GM12878 (cell line): ENCODE results near the gene RNASEH2B. TPM values are rescaled to one million over a fixed set of nuclear protein-coding genes. Genes with fewer than 3 reads are reported as not detected.

ENCODE experiments used
- ATAC-seq: fragments of 200-7000 bp; cut with Tn5 transposase; 3 replicates; pipeline ENCODE4 v1.9.1; 2020; ENCODE audit warnings: mild to moderate bottlenecking, moderate library complexity
- BruUV-seq: library from RNA; stranded (reverse); fragments of 400-500 nt; replicated peaks from 2 replicates; lab custom pipeline; 2021; lab: Mats Ljungman, UMichigan
- CTCF ChIA-PET: fragments of 300-600 bp; sonication (Branson Sonifier 250); formaldehyde crosslinking; extraction: SDS; loops from one replicate; lab custom pipeline; 2021; ENCODE audit warnings: inconsistent platforms; lab: Yijun Ruan, JAX
- POLR2A ChIA-PET: fragments of 350-600 bp; formaldehyde crosslinking; extraction: SDS; loops from one replicate; lab custom pipeline; 2021; ENCODE audit warnings: inconsistent platforms; lab: Charles Lee
- RAD21 ChIA-PET: fragments of 300-600 bp; sonication (Branson Sonifier 250); formaldehyde crosslinking; loops from one replicate; lab custom pipeline; 2023; ENCODE audit warnings: antibody characterized with exemption; ENCODE audit not compliant: unreplicated experiment; lab: Charles Lee
- SMC1A ChIA-PET: fragments of 300-600 bp; sonication (Branson Sonifier 250); formaldehyde crosslinking; loops from one replicate; lab custom pipeline; 2023; ENCODE audit not compliant: unreplicated experiment, uncharacterized antibody; lab: Charles Lee
- DNase-seq: peaks from one replicate; pipeline ENCODE4 v3.0.0-alpha.2; 2011; ENCODE audit warnings: low read depth, low spot score
- FAIRE-seq: peaks from 3 replicates; lab custom pipeline; 2011; peaks lifted over from hg19 to GRCh38; lab: Jason Lieb, UNC
- H2AFZ ChIP-seq: 2 replicates; pipeline ENCODE4 v1.6.0; 2011; ENCODE audit warnings: low read depth, low read length, control low read depth; ENCODE audit not compliant: control insufficient read depth
- H3K27ac ChIP-seq: 2 replicates; pipeline ENCODE4 v1.5.1; 2011; ENCODE audit warnings: control low read depth; ENCODE audit not compliant: control insufficient read depth, insufficient read depth
- H3K27me3 ChIP-seq, 2 experiments: replicated peaks in 1 of 2; 2 replicates each; pipeline versions ENCODE4 v1.6.0 to v1.6.1; 2011; ENCODE audit warnings: low read length in 1 of 2; ENCODE audit not compliant: control insufficient read depth in 2 of 2, insufficient read depth in 2 of 2
- H3K36me3 ChIP-seq, 2 experiments: 2 replicates each; pipeline ENCODE4 v1.5.1; 2011; ENCODE audit warnings: low read length in 1 of 2; ENCODE audit not compliant: control insufficient read depth in 2 of 2, insufficient read depth in 2 of 2
- H3K4me1 ChIP-seq: 2 replicates; pipeline ENCODE4 v1.6.1; 2011; ENCODE audit warnings: mild to moderate bottlenecking, low read length, moderate library complexity, mixed read lengths; ENCODE audit not compliant: control insufficient read depth, insufficient read depth
- H3K4me2 ChIP-seq: 2 replicates; pipeline ENCODE4 v1.6.0; 2011; ENCODE audit warnings: control low read depth; ENCODE audit not compliant: control insufficient read depth, insufficient read depth
- H3K4me3 ChIP-seq: fragments of 200-600 bp; sonication (generic); 2 replicates; pipeline ENCODE4 v1.5.1; 2016
- H3K79me2 ChIP-seq: 2 replicates; pipeline ENCODE4 v1.6.0; 2011; ENCODE audit warnings: low read length; ENCODE audit not compliant: control insufficient read depth, insufficient read depth
- H3K9ac ChIP-seq: 2 replicates; pipeline ENCODE4 v1.8.0; 2011; ENCODE audit warnings: low read length, control low read depth, mixed read lengths; ENCODE audit not compliant: control insufficient read depth, insufficient read depth
- H3K9me3 ChIP-seq: replicated peaks from 3 replicates; pipeline ENCODE4 v1.5.1; 2011; ENCODE audit warnings: mild to moderate bottlenecking, low read length; ENCODE audit not compliant: control insufficient read depth, insufficient read depth
- H4K20me1 ChIP-seq: 2 replicates; pipeline ENCODE4 v1.6.0; 2011; ENCODE audit not compliant: control insufficient read depth, insufficient read depth
- BACH1 ChIP-seq: fragments of 450-650 bp; IDR thresholded peaks from 2 replicates; pipeline ENCODE4 v1.6.1; 2017; ENCODE audit warnings: mild to moderate bottlenecking, borderline replicate concordance
- CTCF ChIP-seq, 3 experiments: IDR thresholded peaks in 2 of 3; conservative IDR thresholded peaks in 1 of 3; 2 replicates each; pipeline ENCODE4 v1.5.1; 2011; ENCODE audit warnings: low read depth in 3 of 3, low read length in 3 of 3, mild to moderate bottlenecking in 3 of 3, control low read depth in 2 of 3, moderate library complexity in 2 of 3, inconsistent platforms in 1 of 3, mixed read lengths in 1 of 3; ENCODE audit not compliant: control insufficient read depth in 2 of 3, insufficient read depth in 1 of 3; ENCODE audit errors: extremely low read depth in 1 of 3
- MTA2 ChIP-seq: fragments of 450-650 bp; IDR thresholded peaks from 2 replicates; pipeline ENCODE4 v1.6.1; 2016; ENCODE audit warnings: low read depth, mild to moderate bottlenecking, moderate library complexity
- MYC ChIP-seq: IDR thresholded peaks from 2 replicates; pipeline ENCODE4 v1.6.1; 2011; ENCODE audit warnings: mild to moderate bottlenecking, low read length, moderate library complexity, inconsistent platforms; ENCODE audit not compliant: insufficient read depth, insufficient replicate concordance, insufficient read length, severe bottlenecking
- PAX8 ChIP-seq: fragments of 450-650 bp; IDR thresholded peaks from 2 replicates; pipeline ENCODE4 v1.6.1; 2017; ENCODE audit warnings: mild to moderate bottlenecking, moderate library complexity
- RB1 ChIP-seq: fragments of 450-650 bp; formaldehyde crosslinking; IDR thresholded peaks from 2 replicates; pipeline ENCODE4 v1.6.1; 2017; ENCODE audit warnings: mild to moderate bottlenecking, borderline replicate concordance
- RELB ChIP-seq: fragments of 450-650 bp; IDR thresholded peaks from 2 replicates; pipeline ENCODE4 v1.6.1; 2017; ENCODE audit warnings: low read depth, mild to moderate bottlenecking, moderate library complexity
- SPI1 ChIP-seq: IDR thresholded peaks from 2 replicates; pipeline ENCODE4 v1.6.1; 2011; ENCODE audit warnings: low read depth, mild to moderate bottlenecking, low read length, moderate library complexity, borderline replicate concordance; ENCODE audit not compliant: insufficient read depth
- WRNIP1 ChIP-seq: IDR thresholded peaks from 2 replicates; pipeline ENCODE4 v1.6.1; 2011; ENCODE audit warnings: low read depth, low read length, improper control_type of control experiment, borderline replicate concordance
- ZBTB11 ChIP-seq: fragments of 450-650 bp; formaldehyde crosslinking; IDR thresholded peaks from 2 replicates; pipeline ENCODE4 v1.5.0; 2022; ENCODE audit warnings: mild to moderate bottlenecking, missing genetic modification characterization
- WGBS: methylation state at CpG from one replicate; pipeline ENCODE4 v1.1.6; 2016; ENCODE audit warnings: low lambda C conversion rate; ENCODE audit not compliant: insufficient replicate concordance, insufficient coverage; ENCODE audit errors: missing lambda C conversion rate; 5-methylcytosine and 5-hydroxymethylcytosine counted together
- in situ Hi-C: fragments of 300-500 bp; cut with MboI; formaldehyde crosslinking; loops from 9 replicates; pipeline ENCODE4 v1.14.3; 2018; ENCODE audit warnings: mixed read lengths
- intact Hi-C: fragments of 100-400 bp; cut with micrococcal nuclease; formaldehyde crosslinking; loops from one replicate; pipeline ENCODE4 v1.14.2; 2022; ENCODE audit not compliant: unreplicated experiment
- polyA plus RNA-seq, 11 experiments: library from polyadenylated mRNA; depleted of rRNA in 4 of 11; unstranded in 6 of 11; stranded (reverse) in 5 of 11; fragments of >200 nt; fragmentation: Nextera tagmentation in 4 of 11; fragmentation: Illumina TruSeq in 1 of 11; extraction: Ambion mirVana in 4 of 11; extraction: Trizol in 1 of 11; gene quantifications; 1 replicate in 1 of 11; 2 replicates in 10 of 11; pipeline versions ENCODE4 v1.2.1 to v1.2.3, GENCODE V29; 2011 to 2016; ENCODE audit warnings: inconsistent platforms in 2 of 11, missing spikeins in 2 of 11, low read depth in 1 of 11
- total RNA-seq, 4 experiments: library from RNA; depleted of rRNA in 3 of 4; stranded (reverse); fragments of >200 nt in 3 of 4; fragmentation: Illumina TruSeq in 1 of 4; extraction: Trizol in 1 of 4; gene quantifications; 2 replicates each; pipeline versions ENCODE4 v1.2.1 to v1.2.3, GENCODE V29; 2013 to 2021

Gene RNASEH2B
- total and polyA plus RNA-seq, 10 of the 15 experiments (the other 5 are each of a cell fraction or from before 2014, with no cell fraction given), result 64.9 to 148 (median 97.3) TPM

- Histone ChIP-seq H3K27ac (no peak overlapping the region), H3K79me2 (no peaks in the 10 kb centered on the region), H3K27me3 (no peaks in the 10 kb centered on the region), H3K4me2 (no peak overlapping the region), H4K20me1 (no peaks in the 10 kb centered on the region), H3K4me1 (no peaks in the 10 kb centered on the region), H3K9ac (no peak overlapping the region), H2AFZ (no peak overlapping the region), H3K9me3 (no peaks in the 10 kb centered on the region), H3K36me3 (peaks cover 1 to 22% of the 10 kb centered on the region in 2 experiments; a peak in 3 of 4 replicates), H3K4me3 (no peak overlapping the region)
- intact Hi-C loops (no loop called here), in situ Hi-C loops (no loop called here)
- ChIA-PET POLR2A (no interaction called here), CTCF (no interaction called here), RAD21 (no interaction called here), SMC1A (no interaction called here)
- ATAC-seq, result no peak
- FAIRE-seq, result no peak
- BruUV-seq, result no TSS peak
- 47% methylated on average over 1 of the region's 1 CpG for WGBS
- TF ChIP-seq SPI1 (no peak), WRNIP1 (no peak), BACH1 (no peak), MYC (no peak), PAX8 (no peak)
- no peak for DNase-seq
These were observed 36.1 kb downstream of the RNASEH2B start for GRCh38 chr13:50945669-50946068.

GRCh38 chr13:50948601-50949000 lies 39.0 kb downstream of the RNASEH2B start:
- H3K9ac ChIP-seq, result no peak overlapping the region
- in situ Hi-C loops, result no loop called here
- ATAC-seq (no peak), DNase-seq (no peak), FAIRE-seq (no peak)
- H3K4me3 ChIP-seq, result no peak overlapping the region
- ChIA-PET POLR2A (no interaction called here), CTCF (interaction anchor here (0.8 kb wide), 1 partner anchor 40 kb away, joined by 3 read pairs; no protein-coding TSS in a partner anchor), RAD21 (no interaction called here), SMC1A (no interaction called here)
- H4K20me1 ChIP-seq, result no peaks in the 10 kb centered on the region
- no peaks in the 10 kb centered on the region for H3K79me2 ChIP-seq
- no peaks in the 10 kb centered on the region for H3K9me3 ChIP-seq
- H2AFZ ChIP-seq, result no peak overlapping the region
- no peak overlapping the region for H3K4me2 ChIP-seq
- BruUV-seq, result no TSS peak
- intact Hi-C loops, result no loop called here
- H3K36me3 ChIP-seq, result peaks cover 1 to 27% of the 10 kb centered on the region in 2 experiments
- no peaks in the 10 kb centered on the region for H3K27me3 ChIP-seq
- H3K27ac ChIP-seq, result no peak overlapping the region
- WGBS, result 100% methylated on average over 1 of the region's 1 CpG
- no peaks in the 10 kb centered on the region for H3K4me1 ChIP-seq
- TF ChIP-seq RELB, result no peak
- no peak for TF ChIP-seq MTA2
- no peak for TF ChIP-seq CTCF (IDR thresholded peaks at IDR 0.05 in 2 of 3, conservative IDR thresholded peaks at IDR 0.05 in 1 of 3; ENCODE audit: control insufficient read depth in 2 of 3, extremely low read depth in 1 of 3, insufficient read depth in 1 of 3, low read depth in 3 of 3, low read length in 3 of 3)
- TF ChIP-seq RB1, result no peak
- TF ChIP-seq ZBTB11, result no peak
